HCT116 (cell line): ENCODE results near the gene KHDC4. TPM values are rescaled to one million over a fixed set of nuclear protein-coding genes. Genes with fewer than 3 reads are reported as not detected.
A peak's percentile ranks its signal among the peaks of the same experiment; 100 is the strongest.

Experiments
- ATAC-seq: fragments of 200-7000 bp; cut with Tn5 transposase; 2 replicates; pipeline ENCODE4 v1.9.1; 2020; ENCODE audit warnings: mild to moderate bottlenecking, moderate library complexity
- BruUV-seq: library from RNA; stranded (reverse); fragments of 400-500 nt; replicated peaks from 2 replicates; lab custom pipeline; 2021; lab: Mats Ljungman, UMichigan
- CTCF ChIA-PET: fragments of 300-600 bp; sonication (Branson Sonifier 250); formaldehyde crosslinking; loops from one replicate; lab custom pipeline; 2021; ENCODE audit warnings: antibody characterized with exemption; lab: Charles Lee
- POLR2A ChIA-PET: fragments of 300-600, 350-600 bp; sonication (Branson Sonifier 250); formaldehyde crosslinking; loops from one replicate; lab custom pipeline; 2021; ENCODE audit warnings: antibody characterized with exemption; lab: Charles Lee
- RAD21 ChIA-PET, 2 experiments: fragments of 300-600 bp; sonication (Branson Sonifier 250); formaldehyde crosslinking; loops; one replicate each; lab custom pipeline; 2023; ENCODE audit warnings: low total read pairs in 2 of 2; ENCODE audit not compliant: uncharacterized antibody in 2 of 2, unreplicated experiment in 2 of 2, low non-redundant PET in 1 of 2; lab: Charles Lee
- DNase-seq: peaks from one replicate; pipeline ENCODE4 v3.0.0-alpha.2; 2010; ENCODE audit warnings: low read depth, low spot score
- H2AFZ ChIP-seq: fragments of 200-600 bp; shearing (Covaris generic), sonication (generic); 2 replicates; pipeline ENCODE4 v1.6.1; 2017; ENCODE audit warnings: low read depth, mixed run types, mixed read lengths, antibody characterized with exemption, low read length; ENCODE audit not compliant: poor library complexity, severe bottlenecking
- H3K27ac ChIP-seq: 2 replicates; pipeline ENCODE4 v1.5.1; 2012; ENCODE audit warnings: low read depth, low read length
- H3K27me3 ChIP-seq: fragments of 200-600 bp; sonication (generic); 2 replicates; pipeline ENCODE4 v1.6.1; 2016; ENCODE audit warnings: mixed run types, low read length, mixed read lengths; ENCODE audit not compliant: insufficient read depth
- H3K36me3 ChIP-seq, 2 experiments: fragments of 200-500 bp in 1 of 2; fragments of 200-600 bp in 1 of 2; sonication (Bioruptor generic) in 1 of 2; sonication (generic) in 1 of 2; 2 replicates each; pipeline versions ENCODE4 v1.5.1 to v1.6.1; 2014 to 2016; ENCODE audit warnings: low read length in 2 of 2, inconsistent platforms in 1 of 2, mixed read lengths in 1 of 2, mixed run types in 1 of 2; ENCODE audit not compliant: insufficient read depth in 2 of 2, control insufficient read depth in 1 of 2
- H3K4me1 ChIP-seq, 2 experiments: fragments of 200-600 bp in 1 of 2; sonication (generic) in 1 of 2; 2 replicates each; pipeline versions ENCODE4 v1.5.1 to v1.6.1; 2012 to 2017; ENCODE audit warnings: low read length in 2 of 2, inconsistent platforms in 1 of 2, mild to moderate bottlenecking in 1 of 2, mixed read lengths in 1 of 2, mixed run types in 1 of 2, moderate library complexity in 1 of 2; ENCODE audit not compliant: insufficient read depth in 2 of 2, control insufficient read depth in 1 of 2
- H3K4me2 ChIP-seq: fragments of 200-600 bp; sonication (generic); 2 replicates; pipeline ENCODE4 v1.6.1; 2017; ENCODE audit warnings: mixed run types, low read length, mixed read lengths
- H3K4me3 ChIP-seq, 2 experiments: fragments of 200-600 bp in 1 of 2; sonication (generic) in 1 of 2; replicated peaks in 1 of 2; 2 replicates each; pipeline ENCODE4 v1.5.1; 2011 to 2016; ENCODE audit warnings: low read length in 2 of 2, control low read depth in 1 of 2, low read depth in 1 of 2, mild to moderate bottlenecking in 1 of 2, mixed read lengths in 1 of 2, mixed run types in 1 of 2
- H3K79me2 ChIP-seq: fragments of 200-600 bp; sonication (generic); 2 replicates; pipeline ENCODE4 v1.6.1; 2017; ENCODE audit warnings: mild to moderate bottlenecking, mixed run types, low read length, moderate library complexity, mixed read lengths; ENCODE audit not compliant: insufficient read depth
- H3K9ac ChIP-seq: fragments of 200-600 bp; sonication (generic); 2 replicates; pipeline ENCODE4 v1.6.1; 2016; ENCODE audit warnings: low read length, mixed read lengths
- H3K9me2 ChIP-seq: fragments of 200-600 bp; sonication (generic), shearing (Covaris generic); 2 replicates; pipeline ENCODE4 v1.6.1; 2017; ENCODE audit warnings: mixed run types, mild to moderate bottlenecking, moderate library complexity; ENCODE audit not compliant: insufficient read depth
- H3K9me3 ChIP-seq, 2 experiments: fragments of 200-500 bp in 1 of 2; fragments of 200-600 bp in 1 of 2; sonication (Bioruptor generic) in 1 of 2; sonication (generic) in 1 of 2; 2 replicates each; pipeline ENCODE4 v1.6.1; 2014 to 2017; ENCODE audit warnings: low read length in 2 of 2, mixed read lengths in 2 of 2, inconsistent platforms in 1 of 2, low read depth in 1 of 2, mild to moderate bottlenecking in 1 of 2, mixed run types in 1 of 2, moderate library complexity in 1 of 2; ENCODE audit not compliant: control insufficient read depth in 1 of 2, insufficient read depth in 1 of 2
- H4K20me1 ChIP-seq: fragments of 200-600 bp; sonication (generic), shearing (Covaris generic); 2 replicates; pipeline ENCODE4 v1.6.1; 2017; ENCODE audit warnings: mixed run types, mild to moderate bottlenecking, moderate library complexity; ENCODE audit not compliant: insufficient read depth
- ATF3 ChIP-seq: IDR thresholded peaks from 2 replicates; pipeline ENCODE4 v1.6.1; 2012
- CBX3 ChIP-seq: IDR thresholded peaks from 2 replicates; pipeline ENCODE4 v1.6.1; 2012; ENCODE audit warnings: low read depth
- CEBPB ChIP-seq: IDR thresholded peaks from 2 replicates; pipeline ENCODE4 v1.6.1; 2012; ENCODE audit warnings: low read depth
- EGR1 ChIP-seq: IDR thresholded peaks from 2 replicates; pipeline ENCODE4 v1.6.1; 2012; ENCODE audit warnings: low read depth
- EZH2 ChIP-seq: fragments of 200-600 bp; sonication (generic); IDR thresholded peaks from 2 replicates; pipeline ENCODE4 v1.6.1; 2017; ENCODE audit warnings: antibody characterized with exemption, mixed run types
- FOSL1 ChIP-seq: IDR thresholded peaks from 2 replicates; pipeline ENCODE4 v1.6.1; 2012; ENCODE audit warnings: low read depth
- JUND ChIP-seq: IDR thresholded peaks from 2 replicates; pipeline ENCODE4 v1.6.1; 2012
- RAD21 ChIP-seq: IDR thresholded peaks from 2 replicates; pipeline ENCODE4 v1.6.1; 2012; ENCODE audit warnings: low read depth, mild to moderate bottlenecking
- SRF ChIP-seq: IDR thresholded peaks from 2 replicates; pipeline ENCODE4 v1.6.1; 2012; ENCODE audit warnings: low read depth
- TCF7L2 ChIP-seq: IDR thresholded peaks from 2 replicates; pipeline ENCODE4 v1.7.0; 2011; ENCODE audit warnings: borderline replicate concordance, inconsistent platforms; ENCODE audit not compliant: insufficient read depth, insufficient read length; ENCODE audit errors: extremely low read depth
- YY1 ChIP-seq: IDR thresholded peaks from 2 replicates; pipeline ENCODE4 v1.6.1; 2011; ENCODE audit warnings: low read length, low read depth, moderate library complexity, mild to moderate bottlenecking; ENCODE audit not compliant: insufficient replicate concordance; ENCODE audit errors: extremely low read depth
- ZNF274 ChIP-seq: fragments of 200-500 bp; sonication (Bioruptor generic); IDR thresholded peaks from 2 replicates; pipeline ENCODE4 v1.6.1; 2014; ENCODE audit warnings: mild to moderate bottlenecking, low read depth, low read length, inconsistent platforms
- intact Hi-C: fragments of 100-400 bp; cut with micrococcal nuclease; formaldehyde crosslinking; loops from 2 replicates; pipeline ENCODE4 v1.10.0; 2022
- total RNA-seq: library from RNA; stranded (reverse); gene quantifications from one replicate; pipeline ENCODE4 v1.2.1, GENCODE V29; 2021; ENCODE audit not compliant: unreplicated experiment
- TF ChIP-seq, protein P1 (sequence below): IDR thresholded peaks from 2 replicates; pipeline ENCODE4 v1.6.1; 2011; ENCODE audit warnings: mild to moderate bottlenecking, low read length, moderate library complexity; ENCODE audit not compliant: insufficient replicate concordance; ENCODE audit errors: extremely low read depth
- TF ChIP-seq, protein P2 (sequence below): IDR thresholded peaks from 2 replicates; pipeline ENCODE4 v1.6.1; 2012; ENCODE audit warnings: low read depth
- TF ChIP-seq, protein P3 (sequence below), 3 experiments: fragments of 200-600 bp in 1 of 3; sonication (generic) in 1 of 3; IDR thresholded peaks in 2 of 3; conservative IDR thresholded peaks in 1 of 3; 2 replicates each; pipeline ENCODE4 v1.5.1; 2012 to 2017; ENCODE audit warnings: low read depth in 2 of 3, low read length in 2 of 3, antibody characterized with exemption in 1 of 3, borderline replicate concordance in 1 of 3, control low read depth in 1 of 3, mild to moderate bottlenecking in 1 of 3, mixed read lengths in 1 of 3, mixed run types in 1 of 3, moderate library complexity in 1 of 3; ENCODE audit not compliant: insufficient read depth in 1 of 3

The KHDC4 gene
- total RNA-seq, 1 experiment from 2014 or later, result 60.7 TPM

- ATAC-seq, result no peak
- Histone ChIP-seq H3K36me3 (peaks cover 0 to 8% of the 10 kb centered on the region in 2 experiments; a peak in 2 of 4 replicates), H3K4me2 (peak overlapping the region; percentile 74), H3K4me3 (peak overlapping the region in 1 of 2 experiments; percentile 40; a peak in 1 of 4 replicates), H2AFZ (no peak overlapping the region), H3K4me1 (peaks cover 54 to 80% of the 10 kb centered on the region in 2 experiments), H3K27ac (peak overlapping the region; percentile 96), H3K9me2 (no peaks in the 10 kb centered on the region), H3K27me3 (no peaks in the 10 kb centered on the region), H4K20me1 (no peaks in the 10 kb centered on the region), H3K9ac (peak overlapping the region; percentile 54; the same call in 1 of the 2 replicates), H3K79me2 (no peaks in the 10 kb centered on the region), H3K9me3 (no peaks in the 10 kb centered on the region)
- CTCF ChIA-PET, result interaction anchor here (1.6 kb wide), 2 partner anchors 41 to 42 kb away, joined by 4 to 6 read pairs; no protein-coding TSS in a partner anchor
- RAD21 ChIA-PET, result no interaction called here
- no TSS peak for BruUV-seq
- POLR2A ChIA-PET, result interaction anchor here (1.1 to 1.6 kb wide), 4 partner anchors 9 to 37 kb away, joined by 3 to 6 read pairs (median 4); partner anchors contain the start of gene ARHGEF2
- intact Hi-C loops, result loop anchor here (5.0 kb wide), 1 partner anchor 110 kb away; the partner anchor contains the start of genes LAMTOR2 and UBQLN4
- TF ChIP-seq ZNF274 (no peak), EZH2 (no peak), RAD21 (no peak), YY1 (no peak), CEBPB (no peak), CBX3 (no peak), SRF (no peak), ATF3 (no peak), EGR1 (no peak), TCF7L2 (no peak), JUND (no peak), FOSL1 (no peak)
- TF ChIP-seq, protein P1, sequence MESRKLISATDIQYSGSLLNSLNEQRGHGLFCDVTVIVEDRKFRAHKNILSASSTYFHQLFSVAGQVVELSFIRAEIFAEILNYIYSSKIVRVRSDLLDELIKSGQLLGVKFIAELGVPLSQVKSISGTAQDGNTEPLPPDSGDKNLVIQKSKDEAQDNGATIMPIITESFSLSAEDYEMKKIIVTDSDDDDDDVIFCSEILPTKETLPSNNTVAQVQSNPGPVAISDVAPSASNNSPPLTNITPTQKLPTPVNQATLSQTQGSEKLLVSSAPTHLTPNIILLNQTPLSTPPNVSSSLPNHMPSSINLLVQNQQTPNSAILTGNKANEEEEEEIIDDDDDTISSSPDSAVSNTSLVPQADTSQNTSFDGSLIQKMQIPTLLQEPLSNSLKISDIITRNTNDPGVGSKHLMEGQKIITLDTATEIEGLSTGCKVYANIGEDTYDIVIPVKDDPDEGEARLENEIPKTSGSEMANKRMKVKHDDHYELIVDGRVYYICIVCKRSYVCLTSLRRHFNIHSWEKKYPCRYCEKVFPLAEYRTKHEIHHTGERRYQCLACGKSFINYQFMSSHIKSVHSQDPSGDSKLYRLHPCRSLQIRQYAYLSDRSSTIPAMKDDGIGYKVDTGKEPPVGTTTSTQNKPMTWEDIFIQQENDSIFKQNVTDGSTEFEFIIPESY, result no peak
- TF ChIP-seq, protein P2, sequence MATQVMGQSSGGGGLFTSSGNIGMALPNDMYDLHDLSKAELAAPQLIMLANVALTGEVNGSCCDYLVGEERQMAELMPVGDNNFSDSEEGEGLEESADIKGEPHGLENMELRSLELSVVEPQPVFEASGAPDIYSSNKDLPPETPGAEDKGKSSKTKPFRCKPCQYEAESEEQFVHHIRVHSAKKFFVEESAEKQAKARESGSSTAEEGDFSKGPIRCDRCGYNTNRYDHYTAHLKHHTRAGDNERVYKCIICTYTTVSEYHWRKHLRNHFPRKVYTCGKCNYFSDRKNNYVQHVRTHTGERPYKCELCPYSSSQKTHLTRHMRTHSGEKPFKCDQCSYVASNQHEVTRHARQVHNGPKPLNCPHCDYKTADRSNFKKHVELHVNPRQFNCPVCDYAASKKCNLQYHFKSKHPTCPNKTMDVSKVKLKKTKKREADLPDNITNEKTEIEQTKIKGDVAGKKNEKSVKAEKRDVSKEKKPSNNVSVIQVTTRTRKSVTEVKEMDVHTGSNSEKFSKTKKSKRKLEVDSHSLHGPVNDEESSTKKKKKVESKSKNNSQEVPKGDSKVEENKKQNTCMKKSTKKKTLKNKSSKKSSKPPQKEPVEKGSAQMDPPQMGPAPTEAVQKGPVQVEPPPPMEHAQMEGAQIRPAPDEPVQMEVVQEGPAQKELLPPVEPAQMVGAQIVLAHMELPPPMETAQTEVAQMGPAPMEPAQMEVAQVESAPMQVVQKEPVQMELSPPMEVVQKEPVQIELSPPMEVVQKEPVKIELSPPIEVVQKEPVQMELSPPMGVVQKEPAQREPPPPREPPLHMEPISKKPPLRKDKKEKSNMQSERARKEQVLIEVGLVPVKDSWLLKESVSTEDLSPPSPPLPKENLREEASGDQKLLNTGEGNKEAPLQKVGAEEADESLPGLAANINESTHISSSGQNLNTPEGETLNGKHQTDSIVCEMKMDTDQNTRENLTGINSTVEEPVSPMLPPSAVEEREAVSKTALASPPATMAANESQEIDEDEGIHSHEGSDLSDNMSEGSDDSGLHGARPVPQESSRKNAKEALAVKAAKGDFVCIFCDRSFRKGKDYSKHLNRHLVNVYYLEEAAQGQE, result no peak
- TF ChIP-seq, protein P3, sequence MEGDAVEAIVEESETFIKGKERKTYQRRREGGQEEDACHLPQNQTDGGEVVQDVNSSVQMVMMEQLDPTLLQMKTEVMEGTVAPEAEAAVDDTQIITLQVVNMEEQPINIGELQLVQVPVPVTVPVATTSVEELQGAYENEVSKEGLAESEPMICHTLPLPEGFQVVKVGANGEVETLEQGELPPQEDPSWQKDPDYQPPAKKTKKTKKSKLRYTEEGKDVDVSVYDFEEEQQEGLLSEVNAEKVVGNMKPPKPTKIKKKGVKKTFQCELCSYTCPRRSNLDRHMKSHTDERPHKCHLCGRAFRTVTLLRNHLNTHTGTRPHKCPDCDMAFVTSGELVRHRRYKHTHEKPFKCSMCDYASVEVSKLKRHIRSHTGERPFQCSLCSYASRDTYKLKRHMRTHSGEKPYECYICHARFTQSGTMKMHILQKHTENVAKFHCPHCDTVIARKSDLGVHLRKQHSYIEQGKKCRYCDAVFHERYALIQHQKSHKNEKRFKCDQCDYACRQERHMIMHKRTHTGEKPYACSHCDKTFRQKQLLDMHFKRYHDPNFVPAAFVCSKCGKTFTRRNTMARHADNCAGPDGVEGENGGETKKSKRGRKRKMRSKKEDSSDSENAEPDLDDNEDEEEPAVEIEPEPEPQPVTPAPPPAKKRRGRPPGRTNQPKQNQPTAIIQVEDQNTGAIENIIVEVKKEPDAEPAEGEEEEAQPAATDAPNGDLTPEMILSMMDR (IDR thresholded peaks at IDR 0.05 in 2 of 3, conservative IDR thresholded peaks at IDR 0.05 in 1 of 3; ENCODE audit: borderline replicate concordance in 1 of 3, insufficient read depth in 1 of 3, low read depth in 2 of 3, low read length in 2 of 3), result no peak
- DNase-seq, result no peak
These were observed 7.8 kb upstream of the KHDC4 start for GRCh38 chr1:155941845-155942531.
